ENCODE results near the gene NEU4.
"Not testable (repeated sequence)": the region's sequence is repeated elsewhere in the genome, so short reads cannot be mapped to it uniquely, and the experiment has no call there.

NEU4 gene

GRCh38 chr2:241775223-241776177 is 33.5 kb upstream of the NEU4 start:
- H3K4me3 ChIP-seq (ENCODE audit: low read depth in 1 of 5, low read length in 5 of 5): no peak overlapping the region
- peaks cover 23 to 46% (median 34%) of the 10 kb centered on the region in 5 donors for H3K27me3 ChIP-seq (ENCODE audit: control insufficient read depth in 5 of 5, insufficient read depth in 4 of 5, low read length in 5 of 5)
- no peak overlapping the region for H3K27ac ChIP-seq (ENCODE audit: low read depth, low read length)
- peaks cover 0 to 15% (median 13%) of the 10 kb centered on the region in 5 donors for H3K4me1 ChIP-seq (ENCODE audit: control insufficient read depth in 5 of 5, insufficient read depth in 5 of 5, low read length in 5 of 5)
- no peaks in the 10 kb centered on the region for H3K36me3 ChIP-seq (ENCODE audit: control insufficient read depth in 5 of 5, insufficient read depth in 5 of 5, low read length in 5 of 5)
- H3K9me3 ChIP-seq (ENCODE audit: control insufficient read depth in 5 of 5, low read length in 5 of 5): no peaks in the 10 kb centered on the region
- no peak overlapping the region for H3K9ac ChIP-seq (ENCODE audit: low read length in 5 of 5)

- H3K9me3 ChIP-seq (ENCODE audit: control insufficient read depth in 5 of 5, low read length in 5 of 5): peaks cover 0 to 3% (median 0%) of the 10 kb centered on the region in 5 donors
- peaks cover 23 to 46% (median 34%) of the 10 kb centered on the region in 5 donors for H3K27me3 ChIP-seq (ENCODE audit: control insufficient read depth in 5 of 5, insufficient read depth in 4 of 5, low read length in 5 of 5)
- no peak within 1 kb of the TSS for H3K4me3 ChIP-seq (ENCODE audit: low read depth in 1 of 5, low read length in 5 of 5)
- peaks cover 0 to 5% (median 4%) of the 10 kb centered on the region in 5 donors for H3K4me1 ChIP-seq (ENCODE audit: control insufficient read depth in 5 of 5, insufficient read depth in 5 of 5, low read length in 5 of 5)
- no peak within 1 kb of the TSS for H3K9ac ChIP-seq (ENCODE audit: low read length in 5 of 5)
- no peak within 1 kb of the TSS for H3K27ac ChIP-seq (ENCODE audit: low read depth, low read length)
- no peaks in the 10 kb centered on the region for H3K36me3 ChIP-seq (ENCODE audit: control insufficient read depth in 5 of 5, insufficient read depth in 5 of 5, low read length in 5 of 5)
These were observed 32.4 kb upstream of the NEU4 start, which contains the start of gene GAL3ST2 for GRCh38 chr2:241776336-241777169. TSS of gene GAL3ST2 (plus strand) at chr2:241776822. CDS start at chr2:241776956, 134 bp downstream.

- Histone ChIP-seq H3K9me3 (ENCODE audit: control insufficient read depth in 5 of 5, low read length in 5 of 5) (peaks cover 0 to 3% (median 0%) of the 10 kb centered on the region in 5 donors), H3K4me1 (ENCODE audit: control insufficient read depth in 5 of 5, insufficient read depth in 5 of 5, low read length in 5 of 5) (peaks cover 0 to under 1% (median 0%) of the 10 kb centered on the region in 5 donors), H3K27me3 (ENCODE audit: control insufficient read depth in 5 of 5, insufficient read depth in 4 of 5, low read length in 5 of 5) (peaks cover 23 to 46% (median 31%) of the 10 kb centered on the region in 5 donors), H3K9ac (ENCODE audit: low read length in 5 of 5) (no peak overlapping the region), H3K27ac (ENCODE audit: low read depth, low read length) (no peak overlapping the region), H3K36me3 (ENCODE audit: control insufficient read depth in 5 of 5, insufficient read depth in 5 of 5, low read length in 5 of 5) (no peaks in the 10 kb centered on the region), H3K4me3 (ENCODE audit: low read depth in 1 of 5, low read length in 5 of 5) (no peak overlapping the region)
These were observed 31.8 kb upstream of the NEU4 start for GRCh38 chr2:241777170-241777685.

- peaks cover 21 to 41% (median 27%) of the 10 kb centered on the region in 5 donors for H3K27me3 ChIP-seq (ENCODE audit: control insufficient read depth in 5 of 5, insufficient read depth in 4 of 5, low read length in 5 of 5)
- H3K27ac ChIP-seq (ENCODE audit: low read depth, low read length): no peak overlapping the region
- no peak overlapping the region for H3K4me3 ChIP-seq (ENCODE audit: low read depth in 1 of 5, low read length in 5 of 5)
- H3K9ac ChIP-seq (ENCODE audit: low read length in 5 of 5): no peak overlapping the region
- peaks cover 0 to 3% (median 0%) of the 10 kb centered on the region in 5 donors for H3K9me3 ChIP-seq (ENCODE audit: control insufficient read depth in 5 of 5, low read length in 5 of 5)
- H3K4me1 ChIP-seq (ENCODE audit: control insufficient read depth in 5 of 5, insufficient read depth in 5 of 5, low read length in 5 of 5): no peaks in the 10 kb centered on the region
- no peaks in the 10 kb centered on the region for H3K36me3 ChIP-seq (ENCODE audit: control insufficient read depth in 5 of 5, insufficient read depth in 5 of 5, low read length in 5 of 5)
These were observed 31.0 kb upstream of the NEU4 start for GRCh38 chr2:241777686-241778627.

- Histone ChIP-seq H3K27ac (ENCODE audit: low read depth, low read length) (no peak overlapping the region), H3K4me3 (ENCODE audit: low read depth in 1 of 5, low read length in 5 of 5) (no peak overlapping the region), H3K4me1 (ENCODE audit: control insufficient read depth in 5 of 5, insufficient read depth in 5 of 5, low read length in 5 of 5) (no peaks in the 10 kb centered on the region), H3K36me3 (ENCODE audit: control insufficient read depth in 5 of 5, insufficient read depth in 5 of 5, low read length in 5 of 5) (no peaks in the 10 kb centered on the region), H3K9me3 (ENCODE audit: control insufficient read depth in 5 of 5, low read length in 5 of 5) (peaks cover 0 to 3% (median 0%) of the 10 kb centered on the region in 5 donors), H3K9ac (ENCODE audit: low read length in 5 of 5) (no peak overlapping the region), H3K27me3 (ENCODE audit: control insufficient read depth in 5 of 5, insufficient read depth in 4 of 5, low read length in 5 of 5) (peaks cover 4 to 20% (median 10%) of the 10 kb centered on the region in 5 donors)
These were observed 27.9 kb upstream of the NEU4 start for GRCh38 chr2:241780939-241781569.

- H3K36me3 ChIP-seq (ENCODE audit: control insufficient read depth in 5 of 5, insufficient read depth in 5 of 5, low read length in 5 of 5); H3K4me3 ChIP-seq (ENCODE audit: low read depth in 1 of 5, low read length in 5 of 5); H3K9ac ChIP-seq (ENCODE audit: low read length in 5 of 5); H3K4me1 ChIP-seq (ENCODE audit: control insufficient read depth in 5 of 5, insufficient read depth in 5 of 5, low read length in 5 of 5); H3K9me3 ChIP-seq (ENCODE audit: control insufficient read depth in 5 of 5, low read length in 5 of 5); H3K27ac ChIP-seq (ENCODE audit: low read depth, low read length): not testable (repeated sequence)
- H3K27me3 ChIP-seq (ENCODE audit: control insufficient read depth in 5 of 5, insufficient read depth in 4 of 5, low read length in 5 of 5): peaks cover under 1 to 11% (median 6%) of the 10 kb centered on the region in 5 donors
These were observed 26.9 kb upstream of the NEU4 start for GRCh38 chr2:241782053-241782452.

- Histone ChIP-seq H3K27me3 (ENCODE audit: control insufficient read depth in 5 of 5, insufficient read depth in 4 of 5, low read length in 5 of 5) (no peaks in the 10 kb centered on the region), H3K4me1 (ENCODE audit: control insufficient read depth in 5 of 5, insufficient read depth in 5 of 5, low read length in 5 of 5) (no peaks in the 10 kb centered on the region), H3K36me3 (ENCODE audit: control insufficient read depth in 5 of 5, insufficient read depth in 5 of 5, low read length in 5 of 5) (no peaks in the 10 kb centered on the region), H3K9me3 (ENCODE audit: control insufficient read depth in 5 of 5, low read length in 5 of 5) (peaks cover 0 to 2% (median 0%) of the 10 kb centered on the region in 5 donors), H3K9ac (ENCODE audit: low read length in 5 of 5) (no peak overlapping the region), H3K27ac (ENCODE audit: low read depth, low read length) (no peak overlapping the region), H3K4me3 (ENCODE audit: low read depth in 1 of 5, low read length in 5 of 5) (no peak overlapping the region)
These were observed 20.9 kb upstream of the NEU4 start for GRCh38 chr2:241788135-241788534.

- H3K4me3 ChIP-seq (ENCODE audit: low read depth in 1 of 5, low read length in 5 of 5): no peak overlapping the region
- no peaks in the 10 kb centered on the region for H3K4me1 ChIP-seq (ENCODE audit: control insufficient read depth in 5 of 5, insufficient read depth in 5 of 5, low read length in 5 of 5)
- no peaks in the 10 kb centered on the region for H3K36me3 ChIP-seq (ENCODE audit: control insufficient read depth in 5 of 5, insufficient read depth in 5 of 5, low read length in 5 of 5)
- H3K9me3 ChIP-seq (ENCODE audit: control insufficient read depth in 5 of 5, low read length in 5 of 5): peaks cover 0 to 2% (median 0%) of the 10 kb centered on the region in 5 donors
- H3K27me3 ChIP-seq (ENCODE audit: control insufficient read depth in 5 of 5, insufficient read depth in 4 of 5, low read length in 5 of 5): no peaks in the 10 kb centered on the region
- H3K9ac ChIP-seq (ENCODE audit: low read length in 5 of 5): no peak overlapping the region
- H3K27ac ChIP-seq (ENCODE audit: low read depth, low read length): no peak overlapping the region
These were observed 20.4 kb upstream of the NEU4 start for GRCh38 chr2:241788572-241788971.

GRCh38 chr2:241791385-241791784 is 17.6 kb upstream of the NEU4 start:
- H3K4me3 ChIP-seq (ENCODE audit: low read depth in 1 of 5, low read length in 5 of 5); H3K27ac ChIP-seq (ENCODE audit: low read depth, low read length); H3K4me1 ChIP-seq (ENCODE audit: control insufficient read depth in 5 of 5, insufficient read depth in 5 of 5, low read length in 5 of 5); H3K27me3 ChIP-seq (ENCODE audit: control insufficient read depth in 5 of 5, insufficient read depth in 4 of 5, low read length in 5 of 5); H3K36me3 ChIP-seq (ENCODE audit: control insufficient read depth in 5 of 5, insufficient read depth in 5 of 5, low read length in 5 of 5); H3K9ac ChIP-seq (ENCODE audit: low read length in 5 of 5); H3K9me3 ChIP-seq (ENCODE audit: control insufficient read depth in 5 of 5, low read length in 5 of 5): not testable (repeated sequence)

All from subcutaneous abdominal adipose tissue (tissue), 5 donors.